HG03097 (cell line): ENCODE results near the gene TPTE2.
"Not testable (repeated sequence)": the region's sequence is repeated elsewhere in the genome, so short reads cannot be mapped to it uniquely, and the experiment has no call there.

Experiments
- ATAC-seq: cut with Tn5 transposase; IDR thresholded peaks from one replicate; pipeline ENCODE4 v1.9.1; 2021; ENCODE audit not compliant: unreplicated experiment, low FRiP score

The TPTE2 gene

GRCh38 chr13:19561127-19561582 is at the start of gene TPTE2:
Gene TPTE2 (minus strand): TSS chr13:19561532. CDS start chr13:19503234, 58,298 bp downstream.
- ATAC-seq: not testable (repeated sequence)

GRCh38 chr13:19607523-19608078 is 46.3 kb upstream of the TPTE2 start:
- ATAC-seq: no peak

GRCh38 chr13:19606737-19607136 is 45.4 kb upstream of the TPTE2 start:
- ATAC-seq: no peak

GRCh38 chr13:19606152-19606551 is 44.8 kb upstream of the TPTE2 start:
- no peak for ATAC-seq

- no peak for ATAC-seq
These were observed 44.0 kb upstream of the TPTE2 start for GRCh38 chr13:19605161-19605955.

GRCh38 chr13:19604306-19604705 is 43.0 kb upstream of the TPTE2 start:
- no peak for ATAC-seq

- ATAC-seq: peak; percentile 90
These were observed 40.7 kb upstream of the TPTE2 start for GRCh38 chr13:19601749-19602725.

GRCh38 chr13:19597523-19597922 is 36.2 kb upstream of the TPTE2 start:
- ATAC-seq: no peak

GRCh38 chr13:19596960-19597361 is 35.6 kb upstream of the TPTE2 start:
- ATAC-seq: no peak

GRCh38 chr13:19596086-19596485 is 34.8 kb upstream of the TPTE2 start:
- ATAC-seq: no peak

GRCh38 chr13:19592657-19593180 is 31.4 kb upstream of the TPTE2 start:
- no peak for ATAC-seq

GRCh38 chr13:19591864-19592263 is 30.5 kb upstream of the TPTE2 start:
- ATAC-seq: no peak

- no peak for ATAC-seq
These were observed 29.1 kb upstream of the TPTE2 start for GRCh38 chr13:19590423-19590822.

GRCh38 chr13:19589312-19589711 is 28.0 kb upstream of the TPTE2 start:
- ATAC-seq: no peak

- ATAC-seq: peak; percentile 52
These were observed 26.4 kb upstream of the TPTE2 start for GRCh38 chr13:19587635-19588300.

- peak; percentile 84 for ATAC-seq
These were observed 25.7 kb upstream of the TPTE2 start for GRCh38 chr13:19586904-19587634.

GRCh38 chr13:19581675-19582074 is 20.3 kb upstream of the TPTE2 start:
- ATAC-seq: no peak

- ATAC-seq: no peak
These were observed 13.9 kb upstream of the TPTE2 start for GRCh38 chr13:19575230-19575629.

- ATAC-seq: no peak
These were observed 11.9 kb upstream of the TPTE2 start for GRCh38 chr13:19573120-19573716.
